Ascending aorta (tissue), 2 donors: ENCODE measurements around the gene MICU1. TPM values are rescaled to one million over a fixed set of nuclear protein-coding genes. Genes with fewer than 3 reads are reported as not detected.

Experiments
- DNase-seq, 2 donors: peaks; one replicate each; pipeline ENCODE4 v3.0.0-alpha.2; 2019; ENCODE audit warnings: low spot score in 2 of 2
- H3K27ac ChIP-seq, 2 donors: fragments of 200-600 bp; sonication (generic); one replicate each; pipeline ENCODE4 v1.5.1; 2016 to 2017; ENCODE audit warnings: mild to moderate bottlenecking in 1 of 2
- H3K27me3 ChIP-seq: fragments of 200-600 bp; sonication (generic); one replicate; pipeline ENCODE4 v1.5.1; 2017
- H3K36me3 ChIP-seq, 2 donors: fragments of 200-600 bp; sonication (generic); one replicate each; pipeline ENCODE4 v1.5.1; 2016
- H3K4me1 ChIP-seq, 2 donors: fragments of 200-600 bp; sonication (generic); one replicate each; pipeline ENCODE4 v1.5.1; 2016 to 2017; ENCODE audit warnings: mild to moderate bottlenecking in 1 of 2
- H3K4me3 ChIP-seq, 2 donors: fragments of 200-600 bp; sonication (generic); one replicate each; pipeline ENCODE4 v1.5.1; 2016 to 2017; ENCODE audit warnings: mild to moderate bottlenecking in 1 of 2
- H3K9me3 ChIP-seq, 2 donors: fragments of 200-600 bp; sonication (generic); one replicate each; pipeline ENCODE4 v1.5.1; 2016
- intact Hi-C: fragments of 100-400 bp; cut with DNase I; formaldehyde crosslinking; loops from one replicate; pipeline ENCODE4 v1.15.1; 2023
- total RNA-seq: library from RNA; depleted of rRNA; stranded (reverse); fragments of >200 nt; gene quantifications from one replicate; pipeline ENCODE4 v1.1.0, GENCODE V29; 2016
- TF ChIP-seq, protein P1 (sequence below), 3 experiments: fragments of 200-600 bp in 2 of 3; fragments of 450-650 bp in 1 of 3; sonication (generic) in 2 of 3; IDR thresholded peaks; one replicate each; pipeline ENCODE4 v1.5.1; 2016 to 2019; ENCODE audit warnings: antibody characterized with exemption in 3 of 3, mild to moderate bottlenecking in 1 of 3, moderate library complexity in 1 of 3

MICU1 gene
- total RNA-seq, 1 donor from 2014 or later: 18.9 TPM

DNA sequence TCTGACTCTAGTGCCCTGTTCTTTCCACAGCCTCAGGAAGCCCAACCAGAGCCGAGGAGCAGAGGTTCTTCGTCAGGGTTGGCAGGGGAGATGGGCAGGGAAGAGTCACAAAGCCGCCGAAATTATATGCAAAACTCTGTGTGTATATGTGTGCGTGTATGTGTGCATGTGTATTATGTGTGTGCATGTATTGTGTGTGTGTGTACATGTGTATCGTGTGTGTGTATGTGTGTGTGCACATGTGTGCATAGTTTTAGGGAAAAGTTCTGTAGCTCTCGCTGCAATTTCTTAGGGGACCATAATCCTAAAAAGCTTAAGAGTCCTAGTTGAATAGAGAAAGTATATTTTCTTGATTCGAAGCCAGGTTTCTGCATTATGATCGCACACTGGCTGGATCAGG, 288.2 kb downstream of the MICU1 start:
- H3K27ac ChIP-seq: no peak overlapping the region
- no peak for DNase-seq
- TF ChIP-seq, protein P1, sequence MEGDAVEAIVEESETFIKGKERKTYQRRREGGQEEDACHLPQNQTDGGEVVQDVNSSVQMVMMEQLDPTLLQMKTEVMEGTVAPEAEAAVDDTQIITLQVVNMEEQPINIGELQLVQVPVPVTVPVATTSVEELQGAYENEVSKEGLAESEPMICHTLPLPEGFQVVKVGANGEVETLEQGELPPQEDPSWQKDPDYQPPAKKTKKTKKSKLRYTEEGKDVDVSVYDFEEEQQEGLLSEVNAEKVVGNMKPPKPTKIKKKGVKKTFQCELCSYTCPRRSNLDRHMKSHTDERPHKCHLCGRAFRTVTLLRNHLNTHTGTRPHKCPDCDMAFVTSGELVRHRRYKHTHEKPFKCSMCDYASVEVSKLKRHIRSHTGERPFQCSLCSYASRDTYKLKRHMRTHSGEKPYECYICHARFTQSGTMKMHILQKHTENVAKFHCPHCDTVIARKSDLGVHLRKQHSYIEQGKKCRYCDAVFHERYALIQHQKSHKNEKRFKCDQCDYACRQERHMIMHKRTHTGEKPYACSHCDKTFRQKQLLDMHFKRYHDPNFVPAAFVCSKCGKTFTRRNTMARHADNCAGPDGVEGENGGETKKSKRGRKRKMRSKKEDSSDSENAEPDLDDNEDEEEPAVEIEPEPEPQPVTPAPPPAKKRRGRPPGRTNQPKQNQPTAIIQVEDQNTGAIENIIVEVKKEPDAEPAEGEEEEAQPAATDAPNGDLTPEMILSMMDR (IDR thresholded peaks at IDR 0.05): no peak
- no peak overlapping the region for H3K4me3 ChIP-seq
- H3K9me3 ChIP-seq: no peaks in the 10 kb centered on the region
- peaks cover 55 to 59% of the 10 kb centered on the region in 2 donors for H3K36me3 ChIP-seq
- peaks cover 0 to 32% of the 10 kb centered on the region in 2 donors for H3K4me1 ChIP-seq
- intact Hi-C loops: loop anchor here (2.0 to 5.0 kb wide), 3 partner anchors 63 to 375 kb away; partner anchors contain the start of gene CHST3
- no peaks in the 10 kb centered on the region for H3K27me3 ChIP-seq

GRCh38 chr10:72337039-72337629, 288.7 kb downstream of the MICU1 start:
- peak in 1 of 2 donors; percentile 91 for DNase-seq
- peaks cover 0 to 37% of the 10 kb centered on the region in 2 donors for H3K4me1 ChIP-seq
- peak overlapping the region; percentile 66 to 94 for H3K27ac ChIP-seq
- H3K36me3 ChIP-seq: peaks cover 50 to 54% of the 10 kb centered on the region in 2 donors
- no peaks in the 10 kb centered on the region for H3K27me3 ChIP-seq
- H3K4me3 ChIP-seq: no peak overlapping the region
- TF ChIP-seq, protein P1 (IDR thresholded peaks at IDR 0.05): peak; percentile 94 to 96 (median 96)
- no peaks in the 10 kb centered on the region for H3K9me3 ChIP-seq
- intact Hi-C loops: loop anchor here (2.0 to 5.0 kb wide), 3 partner anchors 62 to 375 kb away; partner anchors contain the start of gene CHST3

GRCh38 chr10:72336259-72337038, 289.4 kb downstream of the MICU1 start:
- intact Hi-C loops: loop anchor here (2.0 to 5.0 kb wide), 3 partner anchors 62 to 374 kb away; partner anchors contain the start of gene CHST3
- Histone ChIP-seq H3K9me3 (no peaks in the 10 kb centered on the region), H3K4me1 (peaks cover 0 to 44% of the 10 kb centered on the region in 2 donors), H3K27me3 (no peaks in the 10 kb centered on the region), H3K4me3 (no peak overlapping the region), H3K27ac (peak overlapping the region; percentile 66 to 94), H3K36me3 (peaks cover 45 to 47% of the 10 kb centered on the region in 2 donors)
- DNase-seq: no peak
- TF ChIP-seq, protein P1 (IDR thresholded peaks at IDR 0.05): no peak

DNA sequence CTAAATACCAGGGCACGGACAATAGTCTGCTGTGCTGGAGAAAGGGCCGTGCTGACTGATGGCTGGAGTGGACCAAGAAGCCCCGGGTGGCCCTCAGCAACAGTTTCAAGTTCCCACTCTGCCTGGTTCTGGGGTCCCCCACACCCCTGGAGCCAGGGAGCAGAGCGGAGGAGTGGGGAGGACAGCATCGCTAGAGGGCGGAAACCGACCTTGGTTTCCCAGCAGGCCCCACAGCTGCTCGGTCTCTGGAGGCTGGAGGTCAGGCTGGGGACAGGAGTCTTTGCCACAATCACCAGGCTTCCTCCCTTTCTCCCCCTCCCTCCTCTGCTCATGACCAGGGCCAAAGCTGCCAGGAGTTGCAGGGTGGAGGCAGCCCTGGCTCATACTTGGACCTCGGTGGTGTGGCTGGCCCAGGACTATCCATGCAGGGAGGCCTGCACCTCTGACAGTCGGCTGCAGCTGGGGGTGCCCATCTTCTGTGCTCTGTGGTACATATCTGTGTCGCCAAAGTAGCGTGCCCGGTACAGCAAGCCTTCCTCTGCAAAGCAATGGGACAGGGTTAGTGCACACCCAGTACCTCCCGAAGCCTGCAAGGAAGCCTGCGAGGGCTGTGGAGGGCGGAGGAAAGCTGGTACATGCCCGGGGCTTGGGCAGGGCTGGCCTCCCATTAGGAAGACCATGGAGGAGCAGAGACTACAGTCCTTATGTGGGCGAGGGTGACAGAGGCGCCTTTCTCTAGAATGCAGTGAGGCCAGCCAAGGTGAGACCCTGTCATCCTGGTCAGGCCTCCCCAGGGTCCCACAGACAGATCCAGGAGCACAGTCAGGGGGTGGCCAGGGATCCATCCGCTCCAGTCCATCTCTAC, 290.3 kb downstream of the MICU1 start:
- Histone ChIP-seq H3K36me3 (peaks cover 37 to 38% of the 10 kb centered on the region in 2 donors), H3K27ac (peak overlapping the region; percentile 66 to 94), H3K9me3 (no peaks in the 10 kb centered on the region), H3K4me1 (peaks cover 0 to 49% of the 10 kb centered on the region in 2 donors), H3K27me3 (no peaks in the 10 kb centered on the region), H3K4me3 (no peak overlapping the region)
- intact Hi-C loops: loop anchor here (2.0 to 5.0 kb wide), 3 partner anchors 61 to 373 kb away; partner anchors contain the start of gene CHST3
- DNase-seq: peak in 1 of 2 donors; percentile 86
- TF ChIP-seq, protein P1 (IDR thresholded peaks at IDR 0.05): no peak

DNA sequence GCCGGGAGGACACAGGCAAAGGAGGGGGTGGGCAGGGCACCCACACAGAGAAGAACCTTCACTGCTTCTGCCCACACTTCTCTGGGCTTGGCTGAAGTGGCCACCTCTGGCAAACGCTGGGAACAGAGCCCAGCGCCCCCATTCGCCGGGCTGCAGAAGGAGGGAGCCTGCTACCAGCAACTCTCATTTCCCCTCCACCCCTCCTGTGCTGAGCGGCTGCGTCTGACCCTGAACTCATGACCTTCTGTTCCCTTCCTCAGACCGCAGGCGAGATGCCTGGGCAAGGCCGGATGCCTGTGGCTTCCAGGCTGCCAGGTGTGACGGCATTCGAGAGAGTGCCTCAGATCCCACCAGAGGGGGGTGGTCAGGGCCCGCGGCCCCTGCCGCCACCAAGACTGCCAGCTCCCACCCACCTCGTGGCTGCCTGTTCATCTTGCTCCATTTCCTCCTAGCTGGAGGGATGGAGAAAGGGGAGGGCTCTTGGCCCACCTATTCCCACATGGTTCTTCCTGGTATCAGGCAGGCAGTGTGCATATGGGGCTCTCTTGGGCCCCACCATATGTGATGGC, 291.0 kb downstream of the MICU1 start:
- Histone ChIP-seq H3K4me3 (no peak overlapping the region), H3K27me3 (no peaks in the 10 kb centered on the region), H3K9me3 (no peaks in the 10 kb centered on the region), H3K4me1 (peaks cover 0 to 49% of the 10 kb centered on the region in 2 donors), H3K36me3 (peaks cover 35 to 37% of the 10 kb centered on the region in 2 donors), H3K27ac (peak overlapping the region; percentile 66 to 94)
- DNase-seq: peak; percentile 87 to 93
- intact Hi-C loops: loop anchor here (5.0 kb wide), 1 partner anchor 373 kb away; the partner anchor contains the start of gene CHST3
- TF ChIP-seq, protein P1 (IDR thresholded peaks at IDR 0.05): no peak
